ENCODE results near the gene UBE2E2.

UBE2E2 gene

DNA sequence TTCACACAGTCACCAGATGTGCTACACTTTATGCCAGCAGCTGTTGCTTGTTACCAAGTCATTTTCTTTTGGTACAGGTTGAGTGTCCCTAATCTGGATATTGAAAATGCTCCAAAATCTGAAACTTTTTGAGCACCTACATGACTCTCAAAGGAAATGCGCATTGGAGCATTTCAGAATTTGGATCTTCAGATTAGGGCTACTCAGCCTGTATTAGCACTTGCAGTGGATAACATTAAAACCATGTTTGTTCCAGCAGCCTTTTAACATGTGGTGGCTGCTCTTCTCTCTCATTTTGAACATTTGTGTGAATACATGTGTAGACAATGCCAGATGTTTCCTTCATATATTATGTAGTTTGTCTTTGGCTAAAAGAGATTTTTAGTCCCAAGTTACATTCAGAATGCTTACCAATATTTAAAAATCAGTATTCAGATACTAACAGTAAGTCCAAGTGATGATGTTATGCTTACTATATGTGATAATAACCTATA, 371.7 kb downstream of the UBE2E2 start:
- Histone ChIP-seq H3K27ac (ENCODE audit: low read depth, low read length) (no peak overlapping the region), H3K4me3 (ENCODE audit: low read length) (no peak overlapping the region), H3K9ac (ENCODE audit: low read depth, low read length) (no peak overlapping the region), H3K27me3 (ENCODE audit: insufficient read depth, low read length) (no peaks in the 10 kb centered on the region), H3K36me3 (ENCODE audit: insufficient read depth, low read length) (no peaks in the 10 kb centered on the region), H3K4me1 (ENCODE audit: insufficient read depth, low read length) (peaks cover 8% of the 10 kb centered on the region), H3K9me3 (ENCODE audit: insufficient read depth, low read depth, low read length) (no peaks in the 10 kb centered on the region)
- WGBS, result 95% methylated on average over 1 of the region's 1 CpG

DNA sequence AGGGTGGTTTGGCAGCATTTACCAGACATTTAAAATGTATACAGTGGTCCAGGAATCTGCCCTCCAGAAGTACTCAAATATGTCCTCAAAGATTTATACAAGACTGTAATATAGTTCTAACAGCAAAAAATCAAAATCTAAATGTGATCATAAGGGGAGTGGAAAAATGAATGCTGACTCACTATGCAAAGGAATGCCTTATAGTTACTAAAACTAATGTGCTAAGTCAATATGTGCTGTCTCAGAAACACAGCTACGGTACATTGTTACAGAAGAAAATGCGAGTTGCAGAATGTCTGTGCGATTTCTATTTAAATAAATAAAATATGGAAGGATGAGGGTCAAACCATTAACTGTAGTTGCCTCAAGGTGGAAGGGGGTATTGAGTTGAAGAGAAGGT, 372.6 kb downstream of the UBE2E2 start:
- H3K9ac ChIP-seq (ENCODE audit: low read depth, low read length), result no peak overlapping the region
- H3K4me3 ChIP-seq (ENCODE audit: low read length), result no peak overlapping the region
- WGBS, result 93% methylated on average over 3 of the region's 3 CpGs
- peaks cover 8% of the 10 kb centered on the region for H3K4me1 ChIP-seq (ENCODE audit: insufficient read depth, low read length)
- H3K9me3 ChIP-seq (ENCODE audit: insufficient read depth, low read depth, low read length), result no peaks in the 10 kb centered on the region
- no peaks in the 10 kb centered on the region for H3K27me3 ChIP-seq (ENCODE audit: insufficient read depth, low read length)
- H3K36me3 ChIP-seq (ENCODE audit: insufficient read depth, low read length), result no peaks in the 10 kb centered on the region
- H3K27ac ChIP-seq (ENCODE audit: low read depth, low read length), result no peak overlapping the region

DNA sequence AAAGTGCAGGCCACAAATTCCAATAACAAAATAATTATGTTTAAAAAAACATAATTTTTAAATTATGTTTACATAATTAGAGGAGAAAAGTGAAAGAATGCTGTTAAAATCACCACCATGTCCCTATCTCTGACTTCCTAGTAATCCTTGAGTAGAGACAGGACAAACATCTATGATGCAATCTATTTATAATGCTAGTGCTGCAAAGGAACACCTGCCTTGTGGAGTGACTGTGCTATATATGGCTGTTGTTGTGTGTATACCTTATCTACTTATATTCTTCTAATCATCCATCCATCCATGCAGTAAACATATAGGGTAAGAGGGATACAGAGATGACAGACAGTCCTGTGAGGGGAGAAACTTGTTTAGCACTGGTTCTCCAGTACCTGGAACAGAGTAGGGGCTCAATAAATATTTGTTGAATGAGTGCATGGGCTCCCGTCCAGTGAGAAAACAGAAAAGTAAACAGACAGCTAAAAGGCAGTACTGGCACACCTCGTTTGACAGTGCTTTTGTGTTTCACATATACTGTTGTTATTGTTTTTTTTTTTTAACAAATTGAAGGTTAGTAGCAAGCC, 373.3 kb downstream of the UBE2E2 start:
- Histone ChIP-seq H3K9me3 (ENCODE audit: insufficient read depth, low read depth, low read length) (no peaks in the 10 kb centered on the region), H3K27me3 (ENCODE audit: insufficient read depth, low read length) (no peaks in the 10 kb centered on the region), H3K36me3 (ENCODE audit: insufficient read depth, low read length) (no peaks in the 10 kb centered on the region), H3K27ac (ENCODE audit: low read depth, low read length) (no peak overlapping the region), H3K9ac (ENCODE audit: low read depth, low read length) (no peak overlapping the region), H3K4me1 (ENCODE audit: insufficient read depth, low read length) (peaks cover 8% of the 10 kb centered on the region), H3K4me3 (ENCODE audit: low read length) (no peak overlapping the region)
- 74% methylated on average over 2 of the region's 2 CpGs for WGBS

DNA sequence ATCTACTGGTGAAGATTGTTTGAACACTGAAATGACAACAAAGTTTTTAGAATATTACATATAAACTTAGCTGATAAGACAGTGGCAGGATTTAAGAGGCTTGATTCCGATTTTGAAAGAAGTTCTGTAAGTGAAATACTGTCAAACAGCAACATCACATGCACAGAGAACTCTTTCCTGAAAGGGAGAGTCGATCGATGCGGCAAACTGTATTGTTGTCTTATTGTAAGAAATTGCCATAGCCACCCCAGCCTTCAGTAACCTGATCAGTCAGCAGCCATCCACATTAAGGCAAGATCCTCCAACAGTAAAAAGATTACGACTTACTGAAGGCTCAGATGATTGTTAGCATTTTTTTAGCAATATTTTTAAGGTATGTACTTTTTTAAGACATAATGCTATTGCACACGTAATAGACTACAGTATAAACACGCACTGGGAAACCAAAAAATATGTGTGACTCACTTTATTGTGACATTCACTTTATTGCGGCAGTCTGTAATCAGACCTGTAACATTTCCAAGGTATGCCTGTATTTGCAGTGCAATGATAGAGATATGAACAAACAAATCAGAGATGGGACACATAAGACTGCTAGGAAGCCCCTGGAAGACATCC, 377.1 kb downstream of the UBE2E2 start:
- no peak overlapping the region for H3K9ac ChIP-seq (ENCODE audit: low read depth, low read length)
- H3K4me1 ChIP-seq (ENCODE audit: insufficient read depth, low read length), result peaks cover 2% of the 10 kb centered on the region; the same call in 1 of the 2 replicates
- H3K27me3 ChIP-seq (ENCODE audit: insufficient read depth, low read length), result no peaks in the 10 kb centered on the region
- 87% methylated on average over 6 of the region's 8 CpGs for WGBS
- H3K27ac ChIP-seq (ENCODE audit: low read depth, low read length), result no peak overlapping the region
- no peaks in the 10 kb centered on the region for H3K36me3 ChIP-seq (ENCODE audit: insufficient read depth, low read length)
- H3K9me3 ChIP-seq (ENCODE audit: insufficient read depth, low read depth, low read length), result no peaks in the 10 kb centered on the region
- no peak overlapping the region for H3K4me3 ChIP-seq (ENCODE audit: low read length)

DNA sequence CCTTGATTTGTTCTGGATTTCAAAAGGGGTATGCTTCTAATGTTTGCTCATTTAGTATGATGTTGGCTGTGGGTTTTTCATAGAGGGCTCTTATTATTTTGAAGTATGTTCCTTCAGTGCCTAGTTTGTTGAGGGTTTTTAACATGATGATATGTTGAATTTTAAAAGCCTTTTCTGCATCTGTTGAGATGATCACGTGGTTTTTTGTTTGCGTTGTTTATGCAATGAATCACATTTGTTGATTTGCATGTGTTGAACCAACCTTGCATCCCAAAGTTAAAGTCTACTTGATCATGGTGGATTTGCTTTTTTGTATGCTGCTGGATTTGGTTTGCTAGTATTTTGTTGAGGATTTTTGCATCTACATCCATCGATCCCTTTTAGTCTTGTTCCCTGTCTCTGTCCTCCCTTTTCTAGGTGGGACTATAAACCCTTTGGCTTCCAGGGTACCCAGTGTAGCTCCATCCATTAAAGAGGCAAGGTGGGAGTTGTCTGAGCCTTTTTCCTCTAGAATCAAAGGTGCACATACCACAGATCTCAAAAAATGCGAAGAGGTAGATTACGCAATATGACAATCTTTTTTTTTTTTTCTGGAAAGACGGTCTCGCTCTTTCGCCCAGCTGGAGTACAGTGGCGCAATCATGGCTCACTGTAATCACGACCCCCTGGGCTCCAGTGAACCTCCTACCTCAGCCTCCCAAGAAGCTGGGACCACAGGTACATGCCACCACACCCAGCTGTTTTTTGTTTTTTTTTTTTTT, 381.0 kb downstream of the UBE2E2 start:
- H3K9me3 ChIP-seq (ENCODE audit: insufficient read depth, low read depth, low read length), result no peaks in the 10 kb centered on the region
- H3K27me3 ChIP-seq (ENCODE audit: insufficient read depth, low read length), result no peaks in the 10 kb centered on the region
- WGBS, result 95% methylated on average over 10 of the region's 10 CpGs
- H3K4me3 ChIP-seq (ENCODE audit: low read length), result no peak overlapping the region
- no peaks in the 10 kb centered on the region for H3K36me3 ChIP-seq (ENCODE audit: insufficient read depth, low read length)
- peaks cover 2% of the 10 kb centered on the region; the same call in 1 of the 2 replicates for H3K4me1 ChIP-seq (ENCODE audit: insufficient read depth, low read length)
- H3K9ac ChIP-seq (ENCODE audit: low read depth, low read length), result no peak overlapping the region
- no peak overlapping the region for H3K27ac ChIP-seq (ENCODE audit: low read depth, low read length)

DNA sequence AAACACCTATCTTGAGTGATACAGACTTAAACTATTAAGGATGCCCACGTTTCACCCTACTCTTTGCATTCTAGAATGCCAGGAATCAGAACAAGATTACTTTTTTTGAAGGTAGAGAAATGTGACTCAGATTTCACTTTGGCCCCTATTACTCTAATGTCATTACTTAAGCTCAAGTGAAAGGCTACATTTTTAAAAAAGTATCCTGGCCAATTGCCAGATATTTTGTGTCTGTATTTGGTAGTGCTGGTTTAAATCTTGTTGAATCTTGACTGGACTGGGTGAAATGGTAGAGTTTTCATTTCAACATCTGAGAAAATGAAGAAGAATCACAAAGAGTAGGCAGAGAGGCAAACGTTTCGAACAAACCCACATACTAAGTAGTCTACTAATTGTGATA, 384.4 kb downstream of the UBE2E2 start:
- Histone ChIP-seq H3K4me3 (ENCODE audit: low read length) (no peak overlapping the region), H3K9ac (ENCODE audit: low read depth, low read length) (no peak overlapping the region), H3K36me3 (ENCODE audit: insufficient read depth, low read length) (no peaks in the 10 kb centered on the region), H3K27me3 (ENCODE audit: insufficient read depth, low read length) (no peaks in the 10 kb centered on the region), H3K27ac (ENCODE audit: low read depth, low read length) (no peak overlapping the region), H3K9me3 (ENCODE audit: insufficient read depth, low read depth, low read length) (no peaks in the 10 kb centered on the region), H3K4me1 (ENCODE audit: insufficient read depth, low read length) (peaks cover 2% of the 10 kb centered on the region; the same call in 1 of the 2 replicates)
- 100% methylated on average over 1 of the region's 3 CpGs for WGBS

DNA sequence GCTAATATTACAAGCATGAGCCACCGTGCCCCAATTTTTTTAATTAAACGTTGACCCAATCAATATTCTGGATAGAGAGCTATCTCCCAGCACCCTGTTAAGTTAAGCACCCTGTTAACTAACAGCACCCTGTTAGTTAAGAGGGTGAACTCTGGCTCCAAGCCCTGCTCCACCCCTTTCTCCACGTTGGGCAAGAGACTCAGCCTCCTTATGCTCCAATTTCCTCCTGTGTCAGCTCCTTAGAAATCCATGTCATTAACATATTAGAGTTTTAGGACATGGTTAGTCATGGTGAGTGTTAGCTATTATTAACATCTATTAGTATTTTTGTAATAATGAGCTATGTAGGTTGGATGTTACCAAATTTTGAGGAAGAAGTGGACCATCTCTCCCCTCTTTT, 385.4 kb downstream of the UBE2E2 start:
- Histone ChIP-seq H3K27me3 (ENCODE audit: insufficient read depth, low read length) (no peaks in the 10 kb centered on the region), H3K36me3 (ENCODE audit: insufficient read depth, low read length) (no peaks in the 10 kb centered on the region), H3K4me3 (ENCODE audit: low read length) (no peak overlapping the region), H3K4me1 (ENCODE audit: insufficient read depth, low read length) (no peaks in the 10 kb centered on the region; the same call in 1 of the 2 replicates), H3K9ac (ENCODE audit: low read depth, low read length) (no peak overlapping the region), H3K9me3 (ENCODE audit: insufficient read depth, low read depth, low read length) (no peaks in the 10 kb centered on the region), H3K27ac (ENCODE audit: low read depth, low read length) (no peak overlapping the region)
- 74% methylated on average over 3 of the region's 3 CpGs for WGBS

DNA sequence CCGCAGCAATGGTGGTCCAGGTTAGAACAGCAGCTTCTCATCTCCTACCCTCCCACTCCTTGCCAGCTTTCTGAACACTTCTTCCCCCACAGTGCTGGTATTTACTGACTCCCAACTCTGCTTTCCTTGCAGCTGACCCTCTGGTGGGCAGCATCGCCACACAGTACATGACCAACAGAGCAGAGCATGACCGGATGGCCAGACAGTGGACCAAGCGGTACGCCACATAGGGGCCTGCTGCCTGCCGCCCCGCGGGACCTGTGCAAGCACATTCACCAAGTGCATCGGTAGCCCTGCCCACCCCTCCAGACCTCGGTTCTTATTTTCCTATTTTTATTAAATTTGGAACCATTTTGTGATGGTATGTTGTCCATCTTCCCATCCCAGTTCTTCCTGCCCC, 386.5 kb downstream of the UBE2E2 start:
- no peaks in the 10 kb centered on the region for H3K4me1 ChIP-seq (ENCODE audit: insufficient read depth, low read length)
- no peaks in the 10 kb centered on the region for H3K9me3 ChIP-seq (ENCODE audit: insufficient read depth, low read depth, low read length)
- H3K9ac ChIP-seq (ENCODE audit: low read depth, low read length), result no peak overlapping the region
- 93% methylated on average over 9 of the region's 10 CpGs for WGBS
- H3K27me3 ChIP-seq (ENCODE audit: insufficient read depth, low read length), result no peaks in the 10 kb centered on the region
- H3K36me3 ChIP-seq (ENCODE audit: insufficient read depth, low read length), result no peaks in the 10 kb centered on the region
- no peak overlapping the region for H3K27ac ChIP-seq (ENCODE audit: low read depth, low read length)
- no peak overlapping the region for H3K4me3 ChIP-seq (ENCODE audit: low read length)

DNA sequence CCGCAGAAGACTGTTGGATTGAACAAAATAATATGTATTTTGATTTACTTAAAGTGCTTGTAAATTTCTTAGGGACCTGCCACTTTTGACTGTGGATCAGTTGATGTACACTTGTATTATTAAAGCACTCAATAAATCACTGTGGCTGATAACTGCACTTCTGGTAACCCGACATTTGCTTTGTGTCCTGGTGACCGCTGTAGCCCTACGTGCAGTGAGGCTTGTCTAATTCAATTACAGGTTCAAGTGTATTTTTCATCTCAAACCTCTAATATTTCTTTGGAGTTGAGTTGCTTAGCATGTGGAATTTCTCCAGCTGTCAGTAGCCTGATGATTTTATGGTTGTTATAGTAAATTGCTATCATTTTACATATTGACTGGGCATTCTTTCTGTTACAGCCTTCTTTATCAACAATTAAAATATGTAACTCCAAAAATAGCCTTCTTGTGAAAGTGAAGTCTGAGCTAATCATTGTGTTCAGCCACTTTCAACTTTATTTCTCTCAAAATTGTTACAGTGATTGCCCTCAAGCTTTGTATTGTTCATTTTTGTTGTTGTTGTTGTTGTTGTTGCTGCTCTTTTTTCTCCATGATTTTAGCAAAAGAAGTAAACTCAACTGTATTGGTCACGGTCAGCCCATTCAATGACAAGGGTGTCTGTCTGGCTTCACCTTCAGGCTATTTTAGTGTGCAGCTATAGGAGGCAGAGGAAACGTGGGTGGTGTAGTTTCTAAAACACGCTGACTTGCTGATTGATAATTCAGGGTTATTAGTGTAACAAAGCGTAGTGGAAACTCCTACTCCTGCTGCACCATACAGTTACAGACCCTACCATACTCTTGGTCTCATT, 387.5 kb downstream of the UBE2E2 start:
- Histone ChIP-seq H3K4me3 (ENCODE audit: low read length) (no peak overlapping the region), H3K4me1 (ENCODE audit: insufficient read depth, low read length) (no peaks in the 10 kb centered on the region), H3K9me3 (ENCODE audit: insufficient read depth, low read depth, low read length) (no peaks in the 10 kb centered on the region), H3K9ac (ENCODE audit: low read depth, low read length) (no peak overlapping the region), H3K27ac (ENCODE audit: low read depth, low read length) (no peak overlapping the region), H3K36me3 (ENCODE audit: insufficient read depth, low read length) (no peaks in the 10 kb centered on the region), H3K27me3 (ENCODE audit: insufficient read depth, low read length) (no peaks in the 10 kb centered on the region)
- WGBS, result 90% methylated on average over 8 of the region's 8 CpGs

DNA sequence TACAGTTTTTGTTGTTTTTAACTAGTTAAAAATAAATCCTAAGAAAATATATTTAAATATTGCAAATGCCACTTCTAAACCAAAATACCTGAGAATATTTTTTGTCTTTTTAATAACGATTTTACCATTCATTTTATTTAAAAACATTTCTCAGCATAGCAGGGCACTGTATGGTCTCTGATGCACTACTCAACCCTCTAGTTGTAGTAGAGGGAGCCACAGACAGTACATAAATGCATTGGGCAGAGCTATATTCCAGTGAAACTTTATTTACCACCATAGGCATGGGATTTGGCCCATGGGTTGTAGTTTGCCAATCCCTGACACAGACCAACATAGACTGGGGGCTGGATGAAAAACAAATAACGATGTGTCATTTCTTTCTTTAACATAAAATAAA, 388.2 kb downstream of the UBE2E2 start:
- Histone ChIP-seq H3K27me3 (ENCODE audit: insufficient read depth, low read length) (no peaks in the 10 kb centered on the region), H3K9ac (ENCODE audit: low read depth, low read length) (no peak overlapping the region), H3K4me3 (ENCODE audit: low read length) (no peak overlapping the region), H3K36me3 (ENCODE audit: insufficient read depth, low read length) (no peaks in the 10 kb centered on the region; the same call in 1 of the 2 replicates), H3K9me3 (ENCODE audit: insufficient read depth, low read depth, low read length) (peaks cover under 1% of the 10 kb centered on the region; the same call in 1 of the 2 replicates), H3K4me1 (ENCODE audit: insufficient read depth, low read length) (no peaks in the 10 kb centered on the region), H3K27ac (ENCODE audit: low read depth, low read length) (no peak overlapping the region)
- WGBS, result 90% methylated on average over 1 of the region's 2 CpGs
